Sigmoid colon (tissue), 7 donors: ENCODE data around the gene RPS3. TPM values are rescaled to one million over a fixed set of nuclear protein-coding genes. Genes with fewer than 3 reads are reported as not detected.

Source experiments
- DNase-seq: peaks from one replicate; pipeline ENCODE4 v3.0.0-alpha.2; 2019
- H3K27ac ChIP-seq, 4 donors: fragments of 200-600 bp; sonication (generic); one replicate each; pipeline ENCODE4 v1.5.1; 2016 to 2019; ENCODE audit warnings: mild to moderate bottlenecking in 1 of 4
- H3K27me3 ChIP-seq, 3 donors: fragments of 200-600 bp; sonication (generic); one replicate each; pipeline ENCODE4 v1.5.1; 2019; ENCODE audit warnings: mild to moderate bottlenecking in 1 of 3
- H3K36me3 ChIP-seq, 4 donors: fragments of 200-600 bp; sonication (generic); one replicate each; pipeline ENCODE4 v1.5.1; 2016 to 2019
- H3K4me1 ChIP-seq, 4 donors: fragments of 200-600 bp; sonication (generic); one replicate each; pipeline ENCODE4 v1.5.1; 2017 to 2019
- H3K4me3 ChIP-seq, 4 donors: fragments of 200-600 bp; sonication (generic); one replicate each; pipeline ENCODE4 v1.5.1; 2017 to 2019; ENCODE audit warnings: mild to moderate bottlenecking in 2 of 4, moderate library complexity in 1 of 4
- H3K9me3 ChIP-seq, 4 donors: fragments of 200-600 bp in 3 of 4; sonication (generic) in 3 of 4; one replicate each; pipeline versions ENCODE4 v1.5.1 to v1.6.1; 2013 to 2019
- CTCF ChIP-seq, 4 experiments: fragments of 450-650 bp in 3 of 4; fragments of 200-600 bp in 1 of 4; IDR thresholded peaks; one replicate each; pipeline ENCODE4 v1.5.1; 2016 to 2019; ENCODE audit warnings: antibody characterized with exemption in 4 of 4, mild to moderate bottlenecking in 3 of 4, moderate library complexity in 2 of 4
- EP300 ChIP-seq, 4 donors: sonication (generic); formaldehyde crosslinking; IDR thresholded peaks; one replicate each; pipeline ENCODE4 v1.6.1; 2017; ENCODE audit warnings: antibody characterized with exemption in 4 of 4
- POLR2A ChIP-seq, 2 donors: fragments of 450-650 bp; IDR thresholded peaks; one replicate each; pipeline ENCODE4 v1.6.1; 2016; ENCODE audit warnings: antibody characterized with exemption in 2 of 2, mild to moderate bottlenecking in 2 of 2, moderate library complexity in 2 of 2
- POLR2AphosphoS5 ChIP-seq, 4 donors: sonication (generic); formaldehyde crosslinking; IDR thresholded peaks; one replicate each; pipeline ENCODE4 v1.6.1; 2017; ENCODE audit warnings: antibody characterized with exemption in 4 of 4
- WGBS, 2 donors: extraction: QIAGEN DNeasy Blood & Tissue Kit; methylation state at CpG; one replicate each; pipeline ENCODE4 v1.1.7; 2013; 5-methylcytosine and 5-hydroxymethylcytosine counted together
- intact Hi-C: fragments of 100-400 bp; cut with DNase I; formaldehyde crosslinking; loops from one replicate; pipeline ENCODE4 v1.15.1; 2023
- polyA plus RNA-seq, 3 donors: library from polyadenylated mRNA; stranded (reverse); fragments of 200-250 nt; gene quantifications; one replicate each; pipeline ENCODE4 v1.2.3, GENCODE V29; 2013
- total RNA-seq, 4 donors: library from RNA; depleted of rRNA; stranded (reverse); fragments of >200 nt; gene quantifications; one replicate each; pipeline ENCODE4 v1.1.0, GENCODE V29; 2016
- donor health status: healthy with polysubstance abuse.
- donor health status: Bipolar disorder and iron deficiency.
- donor health status: healthy.

The RPS3 gene
- total and polyA plus RNA-seq, 7 donors = 967 to 4,083 (median 2,377) TPM

GRCh38 chr11:75389276-75389605, 10.1 kb upstream of the RPS3 start:
- TF ChIP-seq EP300 (IDR thresholded peaks at IDR 0.05) (no peak), POLR2A (IDR thresholded peaks at IDR 0.05) (no peak), CTCF (IDR thresholded peaks at IDR 0.05) (no peak), POLR2AphosphoS5 (IDR thresholded peaks at IDR 0.05) (no peak)
- WGBS, 2 donors = 64 to 73% methylated on average over 11 of the region's 11 CpGs
- H3K27me3 ChIP-seq = no peaks in the 10 kb centered on the region
- peaks cover 0 to 9% (median 3%) of the 10 kb centered on the region in 4 donors for H3K4me1 ChIP-seq
- peak; percentile 26 for DNase-seq
- no peaks in the 10 kb centered on the region for H3K36me3 ChIP-seq
- no peak overlapping the region for H3K4me3 ChIP-seq
- intact Hi-C loops = loop anchor here (2.0 kb wide), 1 partner anchor 144 kb away; no protein-coding TSS in a partner anchor
- H3K9me3 ChIP-seq = no peaks in the 10 kb centered on the region
- no peak overlapping the region for H3K27ac ChIP-seq

- TF ChIP-seq EP300 (IDR thresholded peaks at IDR 0.05) = no peak
- TF ChIP-seq POLR2AphosphoS5 (IDR thresholded peaks at IDR 0.05) = no peak
- no peak for TF ChIP-seq CTCF (IDR thresholded peaks at IDR 0.05)
- no peak overlapping the region for H3K27ac ChIP-seq
- intact Hi-C loops = loop anchor here (2.0 kb wide), 2 partner anchors 55 to 143 kb away; no protein-coding TSS in a partner anchor
- no peak for DNase-seq
- peaks cover 0 to 9% (median 2%) of the 10 kb centered on the region in 4 donors for H3K4me1 ChIP-seq
- H3K9me3 ChIP-seq = no peaks in the 10 kb centered on the region
- H3K36me3 ChIP-seq = no peaks in the 10 kb centered on the region
- no peak overlapping the region for H3K4me3 ChIP-seq
- no peaks in the 10 kb centered on the region for H3K27me3 ChIP-seq
- WGBS, 2 donors = 86 to 88% methylated on average over 7 of the region's 7 CpGs
Observed at GRCh38 chr11:75389925-75390324, 9.4 kb upstream of the RPS3 start.

- H3K4me3 ChIP-seq = no peak overlapping the region
- no peaks in the 10 kb centered on the region for H3K4me1 ChIP-seq
- TF ChIP-seq EP300 (IDR thresholded peaks at IDR 0.05) (no peak), CTCF (IDR thresholded peaks at IDR 0.05) (no peak)
- no peaks in the 10 kb centered on the region for H3K36me3 ChIP-seq
- intact Hi-C loops = no loop called here
- H3K27me3 ChIP-seq = no peaks in the 10 kb centered on the region
- no peak for DNase-seq
- H3K27ac ChIP-seq = no peak overlapping the region
- H3K9me3 ChIP-seq = no peaks in the 10 kb centered on the region
- 86 to 89% methylated on average over 8 of the region's 8 CpGs for WGBS, 2 donors
Observed at GRCh38 chr11:75394085-75394840, 5.1 kb upstream of the RPS3 start.

- no peak for DNase-seq
- intact Hi-C loops = no loop called here
- WGBS, 2 donors = 69 to 84% methylated on average over 8 of the region's 8 CpGs
- Histone ChIP-seq H3K36me3 (peaks cover 0 to 32% (median 22%) of the 10 kb centered on the region in 4 donors), H3K4me3 (no peak overlapping the region), H3K4me1 (peaks cover 0 to 31% (median 23%) of the 10 kb centered on the region in 4 donors), H3K27me3 (no peaks in the 10 kb centered on the region), H3K27ac (peak overlapping the region; percentile 86 to 91 (median 90)), H3K9me3 (no peaks in the 10 kb centered on the region)
- TF ChIP-seq CTCF (IDR thresholded peaks at IDR 0.05) (no peak), POLR2AphosphoS5 (IDR thresholded peaks at IDR 0.05) (no peak), EP300 (IDR thresholded peaks at IDR 0.05) (no peak), POLR2A (IDR thresholded peaks at IDR 0.05) (no peak)
Observed at GRCh38 chr11:75398906-75399305, 412 bp upstream of the RPS3 start.
